ACC112 (cell line): ENCODE results near the gene TOR1AIP1.
"Not testable (repeated sequence)": the region's sequence is repeated elsewhere in the genome, so short reads cannot be mapped to it uniquely, and the experiment has no call there.

Experiments used
- H2AFZ ChIP-seq: fragments of 200-600 bp; sonication (generic); one replicate; pipeline ENCODE4 v1.6.0; 2017; ENCODE audit warnings: antibody characterized with exemption, low read length; ENCODE audit not compliant: unreplicated experiment
- H3K27ac ChIP-seq: fragments of 200-600 bp; sonication (generic); 2 replicates; pipeline ENCODE4 v1.5.1; 2014; ENCODE audit warnings: low read depth, mild to moderate bottlenecking, antibody characterized with exemption, low read length, moderate library complexity
- H3K27me3 ChIP-seq: fragments of 200-600 bp; sonication (generic); 2 replicates; pipeline ENCODE4 v1.6.1; 2014; ENCODE audit warnings: mild to moderate bottlenecking, antibody characterized with exemption, low read length, moderate library complexity, mixed read lengths; ENCODE audit not compliant: insufficient read depth
- H3K36me3 ChIP-seq: fragments of 200-600 bp; sonication (generic); 2 replicates; pipeline ENCODE4 v1.6.1; 2016; ENCODE audit warnings: mild to moderate bottlenecking, antibody characterized with exemption, low read length, moderate library complexity, mixed read lengths; ENCODE audit not compliant: insufficient read depth
- H3K4me1 ChIP-seq: fragments of 200-600 bp; sonication (generic); one replicate; pipeline ENCODE4 v1.6.1; 2016; ENCODE audit warnings: low read length, mixed read lengths; ENCODE audit not compliant: insufficient read depth, unreplicated experiment, control insufficient read depth
- H3K4me3 ChIP-seq: fragments of 200-600 bp; sonication (generic); 2 replicates; pipeline ENCODE4 v1.5.1; 2014; ENCODE audit warnings: mild to moderate bottlenecking, low read depth, low read length
- H3K79me2 ChIP-seq: fragments of 200-600 bp; sonication (generic); one replicate; pipeline ENCODE4 v1.6.0; 2016; ENCODE audit warnings: low read length; ENCODE audit not compliant: control insufficient read depth, unreplicated experiment, insufficient read depth

The TOR1AIP1 gene, protein sequence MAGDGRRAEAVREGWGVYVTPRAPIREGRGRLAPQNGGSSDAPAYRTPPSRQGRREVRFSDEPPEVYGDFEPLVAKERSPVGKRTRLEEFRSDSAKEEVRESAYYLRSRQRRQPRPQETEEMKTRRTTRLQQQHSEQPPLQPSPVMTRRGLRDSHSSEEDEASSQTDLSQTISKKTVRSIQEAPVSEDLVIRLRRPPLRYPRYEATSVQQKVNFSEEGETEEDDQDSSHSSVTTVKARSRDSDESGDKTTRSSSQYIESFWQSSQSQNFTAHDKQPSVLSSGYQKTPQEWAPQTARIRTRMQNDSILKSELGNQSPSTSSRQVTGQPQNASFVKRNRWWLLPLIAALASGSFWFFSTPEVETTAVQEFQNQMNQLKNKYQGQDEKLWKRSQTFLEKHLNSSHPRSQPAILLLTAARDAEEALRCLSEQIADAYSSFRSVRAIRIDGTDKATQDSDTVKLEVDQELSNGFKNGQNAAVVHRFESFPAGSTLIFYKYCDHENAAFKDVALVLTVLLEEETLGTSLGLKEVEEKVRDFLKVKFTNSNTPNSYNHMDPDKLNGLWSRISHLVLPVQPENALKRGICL

DNA sequence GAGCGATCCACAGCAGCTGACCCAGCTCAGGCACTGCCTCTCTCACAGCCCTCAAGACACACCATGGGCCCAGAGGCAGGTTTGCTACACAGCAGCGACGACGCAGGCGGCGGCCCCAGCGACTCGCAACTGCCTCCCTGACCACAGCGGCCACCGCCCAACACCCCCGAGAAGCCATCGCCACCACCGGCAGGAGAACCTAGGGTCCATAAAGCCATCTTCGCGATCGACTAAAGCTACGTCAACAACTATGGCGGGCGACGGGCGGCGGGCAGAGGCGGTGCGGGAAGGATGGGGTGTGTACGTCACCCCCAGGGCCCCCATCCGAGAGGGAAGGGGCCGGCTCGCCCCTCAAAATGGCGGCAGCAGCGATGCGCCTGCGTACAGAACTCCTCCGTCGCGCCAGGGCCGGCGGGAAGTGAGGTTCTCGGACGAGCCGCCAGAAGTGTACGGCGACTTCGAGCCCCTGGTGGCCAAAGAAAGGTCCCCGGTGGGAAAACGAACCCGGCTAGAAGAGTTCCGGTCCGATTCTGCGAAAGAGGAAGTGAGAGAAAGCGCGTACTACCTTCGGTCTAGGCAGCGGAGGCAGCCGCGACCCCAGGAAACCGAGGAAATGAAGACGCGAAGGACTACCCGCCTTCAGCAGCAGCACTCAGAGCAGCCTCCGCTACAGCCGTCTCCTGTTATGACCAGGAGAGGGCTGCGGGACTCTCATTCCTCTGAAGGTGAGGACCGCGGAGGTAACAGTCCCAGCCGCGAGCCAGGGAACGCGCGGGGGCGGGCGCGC, at the start of gene TOR1AIP1:
Gene TOR1AIP1, plus strand, starts transcription at position 33 of the 787 bp plus-strand sequence. Its CDS starts 218 bp downstream, at position 251.
- Histone ChIP-seq H3K36me3 (peaks cover 13% of the 10 kb centered on the region), H3K27ac (peak within 1 kb of the TSS; percentile 96), H3K4me3 (peak within 1 kb of the TSS; percentile 84), H3K27me3 (no peaks in the 10 kb centered on the region), H3K4me1 (peaks cover 22% of the 10 kb centered on the region), H3K79me2 (peaks cover 40% of the 10 kb centered on the region), H2AFZ (peak within 1 kb of the TSS; percentile 77)

DNA sequence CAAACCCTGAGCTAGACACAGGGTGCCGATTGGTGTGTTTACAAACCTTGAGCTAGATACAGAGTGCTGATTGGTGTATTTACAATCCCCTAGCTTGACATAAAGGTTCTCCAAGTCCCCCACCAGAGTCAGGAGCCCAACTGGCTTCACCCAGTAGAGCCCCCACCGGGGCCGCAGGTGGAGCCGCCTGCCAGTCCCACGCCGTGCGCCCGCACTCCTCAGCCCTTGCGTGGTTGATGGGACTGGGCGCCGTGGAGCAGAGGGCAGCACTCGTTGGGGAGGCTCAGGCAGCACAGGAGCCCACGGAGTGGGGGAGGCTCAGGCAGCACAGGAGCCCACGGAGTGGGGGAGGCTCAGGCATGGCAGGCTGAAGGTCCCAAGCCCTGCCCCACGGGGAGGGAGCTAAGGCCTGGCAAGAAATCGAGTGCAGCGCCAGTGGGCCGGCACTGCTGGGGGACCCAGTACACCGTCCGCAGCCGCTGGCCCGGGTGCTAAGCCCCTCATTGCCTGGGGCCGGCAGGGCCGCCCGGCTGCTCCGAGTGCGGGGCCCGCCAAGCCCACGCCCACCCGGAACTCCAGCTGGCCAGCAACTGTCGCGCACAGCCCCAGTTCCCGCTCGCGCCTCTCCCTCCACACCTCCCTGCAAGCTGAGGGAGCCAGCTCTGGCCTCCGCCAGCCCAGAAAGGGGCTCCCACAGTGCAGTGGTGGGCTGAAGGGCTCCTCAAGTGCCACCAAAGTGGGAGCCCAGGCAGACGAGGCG, 45.2 kb upstream of the TOR1AIP1 start:
- H2AFZ ChIP-seq, H3K36me3 ChIP-seq, H3K27me3 ChIP-seq, H3K79me2 ChIP-seq, H3K4me3 ChIP-seq, H3K4me1 ChIP-seq, H3K27ac ChIP-seq: not testable (repeated sequence)

DNA sequence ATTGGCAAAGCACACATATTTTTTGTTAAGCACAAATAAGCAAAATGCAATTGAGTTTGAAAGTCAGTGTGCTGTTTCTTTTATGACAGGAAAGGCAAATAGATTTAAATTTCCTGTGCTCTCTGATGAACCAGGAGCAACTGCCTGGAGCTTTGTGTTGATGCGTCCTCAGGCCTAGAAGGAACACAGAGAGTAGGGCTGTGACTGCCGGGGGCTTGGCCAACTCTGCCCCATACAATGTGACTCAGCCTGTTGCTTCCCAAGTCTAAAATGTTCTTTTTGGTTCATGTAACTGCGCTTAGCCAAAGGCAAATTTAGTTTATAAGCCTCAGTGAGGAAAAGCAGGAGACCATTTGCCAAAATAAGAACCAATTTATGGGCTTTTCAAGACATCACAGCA, 42.0 kb upstream of the TOR1AIP1 start:
- Histone ChIP-seq H3K27ac (no peak overlapping the region), H3K27me3 (no peaks in the 10 kb centered on the region), H2AFZ (no peak overlapping the region), H3K4me3 (no peak overlapping the region), H3K4me1 (peaks cover 9% of the 10 kb centered on the region), H3K36me3 (0 out of 2 replicates have a peak, but pooled peaks cover 3% of the 10 kb centered on the region), H3K79me2 (no peaks in the 10 kb centered on the region)

DNA sequence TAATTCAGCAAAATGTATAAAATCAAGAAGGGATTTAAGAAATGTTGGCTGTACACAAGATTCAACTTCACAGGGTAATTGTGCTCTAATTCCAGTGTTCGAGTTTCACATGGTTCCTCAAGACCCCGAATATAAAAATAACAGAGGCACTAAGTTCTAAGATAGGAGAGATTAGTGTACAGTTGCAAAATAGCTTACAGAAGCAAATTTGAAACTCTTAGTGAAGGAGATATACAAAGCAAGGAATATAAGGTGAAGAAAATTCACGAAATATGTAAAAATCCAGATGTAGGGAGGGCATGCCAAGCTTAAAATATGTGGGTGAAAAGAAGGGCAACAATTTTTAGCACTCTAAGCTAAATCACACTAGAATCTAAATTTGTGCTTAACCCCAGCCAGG, 33.9 kb upstream of the TOR1AIP1 start:
- no peak overlapping the region for H3K27ac ChIP-seq
- H3K79me2 ChIP-seq = no peaks in the 10 kb centered on the region
- H3K4me3 ChIP-seq = no peak overlapping the region
- H3K4me1 ChIP-seq = peaks cover 6% of the 10 kb centered on the region
- H3K36me3 ChIP-seq = peaks cover 35% of the 10 kb centered on the region
- no peaks in the 10 kb centered on the region for H3K27me3 ChIP-seq
- H2AFZ ChIP-seq = no peak overlapping the region

DNA sequence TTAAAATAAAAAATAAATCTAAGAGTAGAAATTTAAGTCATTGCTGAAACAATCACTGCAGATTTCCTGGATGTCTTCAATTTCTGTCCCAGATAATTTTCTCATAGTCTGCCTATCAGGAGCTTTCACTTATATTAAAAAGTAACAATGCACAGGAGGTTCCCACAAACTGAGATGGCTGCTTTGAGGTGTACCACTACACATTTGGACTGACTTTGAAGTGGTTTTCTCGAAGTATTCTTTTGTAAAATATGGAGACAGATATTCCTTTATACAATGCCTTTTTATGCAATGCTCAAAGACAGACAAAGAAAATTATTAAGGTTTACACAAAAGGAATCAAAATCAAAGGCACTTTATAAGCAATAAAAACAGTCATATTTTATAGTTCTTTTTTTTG, 29.0 kb upstream of the TOR1AIP1 start:
- H3K4me3 ChIP-seq = no peak overlapping the region
- H3K27me3 ChIP-seq = no peaks in the 10 kb centered on the region
- H3K4me1 ChIP-seq = peaks cover 6% of the 10 kb centered on the region
- no peak overlapping the region for H2AFZ ChIP-seq
- H3K36me3 ChIP-seq = peaks cover 36% of the 10 kb centered on the region
- no peaks in the 10 kb centered on the region for H3K79me2 ChIP-seq
- H3K27ac ChIP-seq = no peak overlapping the region

DNA sequence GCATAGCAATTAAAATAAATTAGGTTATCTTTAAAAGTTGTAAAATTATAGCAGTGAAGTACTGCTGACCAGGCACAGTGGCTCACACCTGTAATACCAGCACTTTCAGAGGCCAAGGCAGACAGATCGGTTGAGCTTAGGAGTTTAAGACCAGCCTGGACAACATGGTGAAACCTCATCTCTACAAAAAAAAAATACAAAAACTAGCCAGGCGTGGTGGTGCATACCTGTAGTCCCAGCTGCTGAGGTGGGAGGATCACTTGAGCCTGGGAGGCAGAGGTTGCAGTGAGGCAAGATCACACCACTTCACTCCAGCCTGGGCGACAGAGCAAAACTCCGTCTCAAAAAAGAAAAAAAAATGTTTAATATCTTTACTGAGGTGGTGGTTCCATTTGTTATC, 26.3 kb upstream of the TOR1AIP1 start:
- not testable (repeated sequence) for H3K4me1 ChIP-seq, H2AFZ ChIP-seq, H3K27me3 ChIP-seq, H3K27ac ChIP-seq, H3K4me3 ChIP-seq, H3K79me2 ChIP-seq
- H3K36me3 ChIP-seq = peaks cover 29% of the 10 kb centered on the region

DNA sequence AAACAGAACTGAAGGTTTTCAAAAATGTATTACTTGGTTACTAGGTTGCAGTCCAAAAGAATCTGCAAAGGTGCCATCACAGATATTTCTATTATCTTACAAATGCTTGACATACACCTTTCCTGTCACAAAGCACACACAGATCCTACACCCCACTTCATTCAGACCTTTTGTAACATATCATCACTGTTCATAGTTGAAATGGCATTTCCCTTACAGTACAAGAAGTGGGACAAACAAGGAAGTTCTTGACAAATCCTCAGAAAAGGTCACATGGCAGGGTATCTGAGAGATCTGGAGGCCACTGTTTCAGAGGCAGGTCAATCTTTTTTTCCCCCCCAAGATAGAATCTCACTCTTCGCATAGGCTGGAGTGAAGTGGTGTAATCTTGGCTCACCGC, 25.8 kb upstream of the TOR1AIP1 start:
- Histone ChIP-seq H3K4me1 (no peaks in the 10 kb centered on the region), H3K4me3 (no peak overlapping the region), H3K36me3 (peaks cover 26% of the 10 kb centered on the region), H3K27me3 (no peaks in the 10 kb centered on the region), H3K27ac (no peak overlapping the region), H2AFZ (no peak overlapping the region), H3K79me2 (no peaks in the 10 kb centered on the region)

DNA sequence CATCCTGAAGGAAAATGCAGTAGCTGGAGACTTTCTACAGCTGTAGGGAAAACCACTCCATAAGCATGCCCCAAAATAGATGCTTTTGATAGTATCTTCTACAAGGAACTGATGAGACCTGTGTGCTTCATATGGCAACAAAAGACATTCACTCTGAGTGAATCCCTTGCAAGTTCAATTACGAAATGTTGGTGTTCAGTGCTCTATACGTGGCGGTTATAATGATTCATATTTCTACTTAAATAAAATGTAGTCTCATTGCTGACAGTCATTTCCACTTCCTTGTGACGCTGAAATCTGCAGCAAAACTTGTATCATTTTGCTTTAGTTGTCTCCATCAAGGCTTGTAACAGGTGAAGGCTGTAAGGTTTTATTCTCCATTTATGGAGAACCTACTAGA, 25.1 kb upstream of the TOR1AIP1 start:
- no peaks in the 10 kb centered on the region for H3K79me2 ChIP-seq
- H3K27ac ChIP-seq = no peak overlapping the region
- no peaks in the 10 kb centered on the region for H3K4me1 ChIP-seq
- peaks cover 26% of the 10 kb centered on the region for H3K36me3 ChIP-seq
- no peak overlapping the region for H2AFZ ChIP-seq
- H3K27me3 ChIP-seq = no peaks in the 10 kb centered on the region
- H3K4me3 ChIP-seq = no peak overlapping the region

DNA sequence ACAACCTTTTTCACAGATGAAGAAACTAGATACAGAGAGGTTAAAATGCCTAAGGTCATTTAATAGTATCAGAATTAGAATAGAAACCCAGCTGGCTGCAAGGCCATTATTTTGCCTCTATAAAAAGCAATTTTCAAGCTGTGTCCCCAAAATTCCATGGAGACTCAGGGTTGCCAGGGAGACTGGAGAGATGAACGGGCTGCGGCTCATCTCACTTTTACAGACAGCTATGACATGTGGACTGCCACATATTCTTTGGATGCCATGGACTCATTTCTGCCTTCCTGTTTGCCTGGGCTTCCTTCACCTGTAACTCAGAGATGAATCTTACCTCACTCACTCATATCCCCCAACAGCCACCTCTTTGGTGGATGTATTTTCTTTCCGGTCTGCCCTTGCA, 21.4 kb upstream of the TOR1AIP1 start:
- Histone ChIP-seq H3K36me3 (peaks cover 29% of the 10 kb centered on the region), H3K79me2 (peaks cover 9% of the 10 kb centered on the region), H2AFZ (no peak overlapping the region), H3K4me3 (no peak overlapping the region), H3K27ac (no peak overlapping the region), H3K27me3 (no peaks in the 10 kb centered on the region), H3K4me1 (no peaks in the 10 kb centered on the region)

DNA sequence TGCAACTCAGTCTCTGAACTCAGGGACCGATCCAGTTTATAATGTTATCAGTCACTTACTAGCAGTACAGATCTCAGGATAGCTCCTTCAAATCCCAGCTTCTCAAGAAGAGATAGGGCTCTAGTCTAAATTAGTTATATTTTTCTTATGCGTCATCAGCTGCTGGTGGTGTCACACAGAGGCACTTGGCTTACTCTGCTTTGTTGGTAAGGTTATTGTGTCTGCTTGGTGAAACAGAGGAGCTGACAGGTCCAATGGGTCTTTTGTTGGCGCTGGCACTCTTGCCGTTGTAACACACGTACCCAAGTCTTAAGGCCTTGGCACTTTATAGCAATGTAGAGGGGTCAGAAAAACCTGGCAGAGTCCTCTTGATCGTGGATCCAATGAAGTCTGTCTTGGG, 16.7 kb upstream of the TOR1AIP1 start:
- Histone ChIP-seq H3K36me3 (peaks cover 19% of the 10 kb centered on the region), H3K27me3 (no peaks in the 10 kb centered on the region), H2AFZ (no peak overlapping the region), H3K4me1 (no peaks in the 10 kb centered on the region), H3K79me2 (peaks cover 43% of the 10 kb centered on the region), H3K27ac (no peak overlapping the region), H3K4me3 (no peak overlapping the region)
